Stimulated activated CD4-positive, alpha-beta T cell treated with anti-CD3 and anti-CD28 coated beads, Interleukin-1b, Interleukin-23, amount 100 ng/mL, for 48 hours (primary cell): ENCODE measurements around the gene TOMM5.
A peak's percentile ranks its signal among the peaks of the same experiment; 100 is the strongest.

Experiments used
- DNase-seq: peaks from one replicate; pipeline ENCODE4 v3.0.0-alpha.2; 2020

TOMM5 gene

GRCh38 chr9:37592108-37592951 is at the start of gene TOMM5:
Gene TOMM5, minus strand, starts transcription at chr9:37592597. Its CDS starts 65 bp downstream, at chr9:37592532.
- DNase-seq, result peak; percentile 94

- no peak for DNase-seq
These were observed 48.9 kb upstream of the TOMM5 start for GRCh38 chr9:37641331-37641730.

GRCh38 chr9:37640246-37640645 is 47.8 kb upstream of the TOMM5 start:
- no peak for DNase-seq

- DNase-seq, result no peak
These were observed 47.4 kb upstream of the TOMM5 start for GRCh38 chr9:37639841-37640240.

GRCh38 chr9:37639109-37639762 is 46.8 kb upstream of the TOMM5 start:
- DNase-seq, result no peak

GRCh38 chr9:37636511-37637448 is 44.4 kb upstream of the TOMM5 start:
- DNase-seq, result no peak

GRCh38 chr9:37635808-37636207 is 43.4 kb upstream of the TOMM5 start:
- DNase-seq, result no peak

- DNase-seq, result no peak
These were observed 40.1 kb upstream of the TOMM5 start for GRCh38 chr9:37632479-37632878.

- no peak for DNase-seq
These were observed 34.4 kb upstream of the TOMM5 start for GRCh38 chr9:37626708-37627292.

GRCh38 chr9:37625758-37626147 is 33.4 kb upstream of the TOMM5 start:
- DNase-seq, result no peak

GRCh38 chr9:37625036-37625757 is 32.8 kb upstream of the TOMM5 start:
- DNase-seq, result no peak

GRCh38 chr9:37624073-37624472 is 31.7 kb upstream of the TOMM5 start:
- DNase-seq, result no peak

GRCh38 chr9:37623267-37623666 is 30.9 kb upstream of the TOMM5 start:
- DNase-seq, result no peak

GRCh38 chr9:37622462-37622861 is 30.1 kb upstream of the TOMM5 start:
- no peak for DNase-seq

GRCh38 chr9:37621273-37622121 is 29.1 kb upstream of the TOMM5 start:
- DNase-seq, result no peak

GRCh38 chr9:37620396-37620795 is 28.0 kb upstream of the TOMM5 start:
- no peak for DNase-seq

GRCh38 chr9:37619806-37620205 is 27.4 kb upstream of the TOMM5 start:
- no peak for DNase-seq

- DNase-seq, result no peak
These were observed 26.4 kb upstream of the TOMM5 start for GRCh38 chr9:37618817-37619216.

- no peak for DNase-seq
These were observed 25.4 kb upstream of the TOMM5 start for GRCh38 chr9:37617832-37618231.

- no peak for DNase-seq
These were observed 24.8 kb upstream of the TOMM5 start for GRCh38 chr9:37617161-37617560.

- no peak for DNase-seq
These were observed 19.6 kb upstream of the TOMM5 start for GRCh38 chr9:37611961-37612360.
